ENCODE data around the gene PYDC1.
"Not testable (repeated sequence)": the region's sequence is repeated elsewhere in the genome, so short reads cannot be mapped to it uniquely, and the experiment has no call there.

PYDC1 gene

DNA sequence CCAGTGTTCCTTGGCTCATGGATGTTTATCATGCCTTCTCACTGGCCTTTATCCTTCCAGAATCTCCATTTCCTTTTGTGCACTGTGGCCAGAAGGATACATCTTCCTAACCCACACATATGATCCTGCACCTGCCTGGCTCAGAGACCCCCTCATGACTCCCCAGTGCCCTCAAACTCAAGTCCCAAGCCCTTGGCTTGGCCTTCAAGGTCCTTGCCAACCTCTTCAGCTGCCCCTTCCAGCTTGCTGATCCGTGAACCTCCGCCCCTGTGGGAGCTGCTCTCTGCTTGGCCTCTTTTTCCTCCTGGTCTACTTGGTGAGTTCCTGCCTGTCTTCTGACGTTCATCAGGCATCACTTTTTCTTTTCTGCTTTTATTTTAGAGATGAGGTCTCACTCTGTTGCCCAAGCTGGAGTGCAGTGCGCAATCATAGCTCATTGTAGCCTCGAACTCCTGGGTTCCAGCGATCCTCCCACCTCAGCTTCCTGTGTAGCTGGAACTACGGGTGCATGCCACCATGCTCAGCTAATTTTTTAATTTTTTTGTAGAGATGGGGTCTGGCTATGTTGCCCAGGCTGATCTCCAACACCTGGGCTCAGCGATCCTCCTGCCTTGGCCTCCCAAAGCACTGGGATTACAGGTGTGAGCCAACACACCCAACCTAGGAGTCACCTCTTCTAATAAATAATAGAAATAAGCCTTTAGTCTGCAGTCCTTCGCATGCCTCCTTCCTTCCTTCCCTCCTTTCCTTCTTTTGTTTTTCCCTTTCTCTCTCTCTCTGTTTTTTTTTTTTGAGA lies 11.9 kb downstream of the PYDC1 start:
- WGBS (ENCODE audit: insufficient coverage, insufficient read length): no CpG with 5 or more reads among the region's 9 CpGs
- no peaks in the 10 kb centered on the region for H3K36me3 ChIP-seq (ENCODE audit: control insufficient read depth, insufficient read depth, low read length)
- H3K27ac ChIP-seq (ENCODE audit: low read length): no peak overlapping the region
- H3K27me3 ChIP-seq (ENCODE audit: control insufficient read depth, insufficient read depth, low read length): no peaks in the 10 kb centered on the region
- no peak overlapping the region for H3K4me3 ChIP-seq (ENCODE audit: low read length)
- DNase-seq (ENCODE audit: low read depth, low spot score): no peak
- H3K4me1 ChIP-seq (ENCODE audit: control insufficient read depth, insufficient read depth, low read length): peaks cover 4% of the 10 kb centered on the region; the same call in 1 of the 2 replicates
- no peaks in the 10 kb centered on the region for H3K9me3 ChIP-seq (ENCODE audit: control insufficient read depth, insufficient read depth, low read length)

DNA sequence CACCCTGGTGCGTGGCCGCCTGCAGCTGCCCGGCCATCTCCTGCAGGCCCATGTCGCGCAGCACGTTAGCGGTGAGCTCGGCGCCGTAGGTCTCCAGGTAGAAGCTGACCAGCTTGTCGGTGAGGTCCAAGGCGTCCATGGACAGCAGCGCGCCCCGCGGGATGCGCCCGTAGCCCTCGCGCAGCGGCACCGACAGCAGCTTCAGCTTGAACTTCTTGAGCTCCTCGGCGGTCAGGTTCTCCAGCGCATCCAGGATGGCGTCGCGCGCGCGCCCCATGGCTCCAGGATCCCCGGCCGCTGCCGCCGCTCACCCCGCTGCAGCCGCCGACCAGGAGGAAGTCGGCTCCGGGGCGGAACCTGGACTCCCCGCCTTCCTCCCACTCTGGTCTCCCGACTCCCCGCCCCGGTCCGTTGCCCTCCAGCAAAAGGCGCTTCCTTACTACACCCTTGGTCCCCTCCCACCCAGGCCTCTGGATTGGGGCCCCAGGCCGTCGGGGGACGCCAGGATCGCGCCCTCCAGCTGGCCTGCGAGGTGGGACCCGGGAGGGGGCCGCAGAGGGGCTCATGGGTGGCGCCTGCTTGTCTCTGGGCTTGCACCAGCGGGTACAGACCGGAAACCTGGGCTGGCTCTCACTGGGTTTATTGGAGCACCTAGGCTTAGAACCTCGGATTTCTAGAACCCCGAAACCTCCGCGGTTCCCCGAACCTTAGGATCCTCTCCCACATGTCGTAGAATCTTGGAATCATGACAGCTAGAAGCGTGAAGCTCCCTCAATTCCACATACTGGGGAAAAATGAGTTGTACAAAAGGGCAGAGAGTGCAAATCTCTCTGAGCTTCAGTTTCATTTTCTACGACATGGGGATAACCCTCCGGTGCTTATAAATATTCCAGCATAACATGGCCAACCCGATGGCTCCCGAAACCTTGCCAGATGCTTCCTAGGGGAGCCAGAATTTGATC lies 14.2 kb downstream of the PYDC1 start, which contains the start of gene PYCARD:
Gene PYCARD, minus strand, starts transcription at position 347 of the 962 bp plus-strand sequence. Its CDS starts 70 bp downstream, at position 277.
- Histone ChIP-seq H3K4me3 (ENCODE audit: low read length) (peak within 1 kb of the TSS; percentile 50), H3K9me3 (ENCODE audit: control insufficient read depth, insufficient read depth, low read length) (no peaks in the 10 kb centered on the region), H3K27ac (ENCODE audit: low read length) (no peak within 1 kb of the TSS), H3K4me1 (ENCODE audit: control insufficient read depth, insufficient read depth, low read length) (peaks cover 4% of the 10 kb centered on the region; the same call in 1 of the 2 replicates), H3K27me3 (ENCODE audit: control insufficient read depth, insufficient read depth, low read length) (no peaks in the 10 kb centered on the region), H3K36me3 (ENCODE audit: control insufficient read depth, insufficient read depth, low read length) (no peaks in the 10 kb centered on the region)
- no peak for DNase-seq (ENCODE audit: low read depth, low spot score)
- WGBS (ENCODE audit: insufficient coverage, insufficient read length): no CpG with 5 or more reads among the region's 69 CpGs

DNA sequence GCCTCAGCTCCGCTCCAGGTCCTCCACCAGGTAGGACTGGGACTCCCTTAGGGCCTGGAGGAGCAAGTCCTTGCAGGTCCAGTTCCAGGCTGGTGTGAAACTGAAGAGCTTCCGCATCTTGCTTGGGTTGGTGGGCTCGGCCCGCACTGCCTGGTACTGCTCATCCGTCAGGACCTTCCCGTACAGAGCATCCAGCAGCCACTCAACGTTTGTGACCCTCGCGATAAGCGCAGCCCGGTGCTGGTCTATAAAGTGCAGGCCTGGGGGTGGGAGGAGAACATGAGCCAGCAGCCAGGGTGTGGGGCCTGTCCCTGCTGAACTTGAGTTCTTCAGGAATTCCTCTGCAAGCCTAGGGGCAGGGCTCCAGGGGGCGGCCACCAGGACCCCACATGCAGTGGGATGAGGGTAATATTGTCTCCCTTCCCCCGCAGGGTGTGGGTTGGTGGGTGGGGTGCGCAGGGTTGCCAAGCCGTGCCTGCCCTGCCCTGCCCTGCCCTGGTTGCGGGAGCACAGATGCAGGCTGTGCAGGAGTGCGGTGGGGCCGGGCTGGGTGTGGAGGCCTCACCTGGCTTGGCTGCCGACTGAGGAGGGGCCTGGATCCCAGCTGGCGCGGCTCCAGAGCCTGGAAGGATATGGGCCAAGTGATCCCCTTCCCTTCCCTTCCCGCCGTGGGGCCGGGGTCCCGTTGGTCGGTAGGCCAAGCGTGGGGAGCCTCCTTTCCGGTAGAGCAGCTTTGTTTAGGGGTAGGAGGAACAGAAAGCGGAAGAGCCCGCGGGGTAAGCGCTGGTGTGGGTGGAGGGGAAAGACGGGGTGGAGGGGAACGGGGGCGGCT lies 15.1 kb downstream of the PYDC1 start:
- Histone ChIP-seq H3K4me3 (ENCODE audit: low read length) (peak overlapping the region; percentile 50), H3K4me1 (ENCODE audit: control insufficient read depth, insufficient read depth, low read length) (peaks cover 4% of the 10 kb centered on the region; the same call in 1 of the 2 replicates), H3K36me3 (ENCODE audit: control insufficient read depth, insufficient read depth, low read length) (no peaks in the 10 kb centered on the region), H3K27ac (ENCODE audit: low read length) (no peak overlapping the region), H3K27me3 (ENCODE audit: control insufficient read depth, insufficient read depth, low read length) (no peaks in the 10 kb centered on the region), H3K9me3 (ENCODE audit: control insufficient read depth, insufficient read depth, low read length) (no peaks in the 10 kb centered on the region)
- DNase-seq (ENCODE audit: low read depth, low spot score): no peak
- WGBS (ENCODE audit: insufficient coverage, insufficient read length): no CpG with 5 or more reads among the region's 35 CpGs

DNA sequence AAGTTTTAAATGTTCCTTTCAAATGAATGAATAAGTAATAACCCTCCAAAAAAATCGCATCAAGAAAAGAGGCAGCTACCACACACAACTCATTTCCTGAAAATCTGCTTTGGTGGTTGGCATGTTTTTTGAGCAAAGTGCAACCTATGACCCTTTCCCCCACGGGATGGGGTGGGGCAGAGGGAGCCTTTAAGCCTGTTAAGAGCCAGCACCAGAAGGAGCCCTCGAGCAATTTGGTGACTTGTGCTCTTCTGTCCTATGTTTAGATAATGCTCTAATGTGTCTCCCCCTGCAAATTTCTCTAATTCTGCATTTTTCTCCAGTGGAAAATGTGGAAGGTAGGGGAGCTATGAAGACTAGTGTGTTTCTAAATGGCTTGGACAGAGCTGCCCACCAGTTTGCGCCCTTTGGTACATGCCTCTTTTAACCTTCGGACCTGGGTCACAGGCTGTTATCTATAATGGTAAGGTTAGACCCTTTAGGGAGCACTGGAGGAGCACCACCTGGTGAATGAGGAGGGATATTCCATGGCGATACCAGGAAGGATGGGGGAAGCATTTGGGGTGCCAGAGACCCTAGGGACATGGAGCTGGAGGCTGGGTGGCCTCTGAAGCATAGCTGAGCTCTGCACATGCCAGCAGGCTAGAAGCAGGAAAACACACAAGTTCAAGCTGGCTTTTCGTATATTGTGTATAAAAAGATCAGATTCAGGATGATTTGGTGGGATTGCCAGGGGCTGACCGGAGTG lies 15.9 kb downstream of the PYDC1 start:
- Histone ChIP-seq H3K27me3 (ENCODE audit: control insufficient read depth, insufficient read depth, low read length) (no peaks in the 10 kb centered on the region), H3K4me3 (ENCODE audit: low read length) (no peak overlapping the region; the same call in 1 of the 2 replicates), H3K36me3 (ENCODE audit: control insufficient read depth, insufficient read depth, low read length) (0 out of 2 replicates have a peak, but pooled peaks cover 5% of the 10 kb centered on the region), H3K4me1 (ENCODE audit: control insufficient read depth, insufficient read depth, low read length) (peaks cover 4% of the 10 kb centered on the region; the same call in 1 of the 2 replicates), H3K27ac (ENCODE audit: low read length) (no peak overlapping the region), H3K9me3 (ENCODE audit: control insufficient read depth, insufficient read depth, low read length) (no peaks in the 10 kb centered on the region)
- no peak for DNase-seq (ENCODE audit: low read depth, low spot score)
- no CpG with 5 or more reads among the region's 8 CpGs for WGBS (ENCODE audit: insufficient coverage, insufficient read length)

DNA sequence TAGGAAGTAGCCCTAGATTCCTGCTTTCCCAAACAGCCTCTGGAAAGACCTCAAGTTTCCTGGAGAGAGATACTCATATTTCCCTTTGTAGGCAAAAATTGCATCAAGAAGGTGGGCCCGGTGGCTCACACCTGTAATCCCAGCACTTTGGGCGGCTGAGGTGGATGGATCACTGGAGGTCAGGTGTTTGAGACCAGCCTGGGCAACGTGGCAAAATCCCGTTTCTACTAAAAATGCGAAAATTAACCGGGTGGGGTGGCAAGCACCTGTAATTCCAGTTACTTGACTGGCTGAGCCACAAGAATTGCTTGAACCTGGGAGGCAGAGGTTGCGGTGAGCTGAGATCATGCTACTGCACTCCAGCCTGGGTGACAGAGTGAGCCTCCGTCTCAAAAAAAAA lies 16.8 kb downstream of the PYDC1 start:
- not testable (repeated sequence) for H3K4me3 ChIP-seq (ENCODE audit: low read length); H3K9me3 ChIP-seq (ENCODE audit: control insufficient read depth, insufficient read depth, low read length); H3K27me3 ChIP-seq (ENCODE audit: control insufficient read depth, insufficient read depth, low read length); DNase-seq (ENCODE audit: low read depth, low spot score); H3K36me3 ChIP-seq (ENCODE audit: control insufficient read depth, insufficient read depth, low read length); H3K27ac ChIP-seq (ENCODE audit: low read length); H3K4me1 ChIP-seq (ENCODE audit: control insufficient read depth, insufficient read depth, low read length)
- WGBS (ENCODE audit: insufficient coverage, insufficient read length): no CpG with 5 or more reads among the region's 8 CpGs

DNA sequence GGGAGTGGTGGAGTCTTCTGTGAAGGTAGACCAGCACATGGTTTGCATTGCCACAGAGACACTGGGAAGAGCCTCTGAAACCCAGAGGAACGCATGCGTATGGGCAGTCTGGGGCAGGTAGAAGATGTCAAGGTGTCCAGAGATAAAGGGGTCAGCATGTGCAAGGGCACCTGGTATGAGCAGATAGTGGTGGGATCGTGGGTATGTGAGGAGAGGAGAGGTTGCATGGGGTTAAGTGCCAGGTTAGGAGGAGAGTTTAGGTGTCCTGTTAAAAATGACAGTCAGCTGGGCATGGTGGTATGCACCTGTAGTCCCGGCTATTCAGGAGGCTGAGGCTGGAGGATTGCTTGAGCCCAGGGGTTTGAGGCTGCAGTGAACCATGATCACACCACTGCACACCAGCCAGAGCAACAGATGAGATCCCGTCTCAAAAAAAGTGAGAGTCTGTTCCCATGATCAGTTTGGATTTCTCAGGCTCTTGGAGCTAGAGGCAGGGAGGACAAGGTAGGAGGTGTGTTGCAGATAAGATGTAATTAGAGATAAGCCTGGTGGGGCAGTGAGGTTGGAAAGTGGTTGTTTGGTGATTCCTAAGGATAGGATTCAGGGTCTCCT lies 17.4 kb downstream of the PYDC1 start:
- Histone ChIP-seq H3K27ac (ENCODE audit: low read length) (no peak overlapping the region), H3K4me3 (ENCODE audit: low read length) (no peak overlapping the region), H3K27me3 (ENCODE audit: control insufficient read depth, insufficient read depth, low read length) (no peaks in the 10 kb centered on the region), H3K4me1 (ENCODE audit: control insufficient read depth, insufficient read depth, low read length) (peaks cover 4% of the 10 kb centered on the region; the same call in 1 of the 2 replicates), H3K9me3 (ENCODE audit: control insufficient read depth, insufficient read depth, low read length) (no peaks in the 10 kb centered on the region), H3K36me3 (ENCODE audit: control insufficient read depth, insufficient read depth, low read length) (peaks cover 8% of the 10 kb centered on the region; the same call in 1 of the 2 replicates)
- DNase-seq (ENCODE audit: low read depth, low spot score): no peak
- WGBS (ENCODE audit: insufficient coverage, insufficient read length): no CpG with 5 or more reads among the region's 5 CpGs

DNA sequence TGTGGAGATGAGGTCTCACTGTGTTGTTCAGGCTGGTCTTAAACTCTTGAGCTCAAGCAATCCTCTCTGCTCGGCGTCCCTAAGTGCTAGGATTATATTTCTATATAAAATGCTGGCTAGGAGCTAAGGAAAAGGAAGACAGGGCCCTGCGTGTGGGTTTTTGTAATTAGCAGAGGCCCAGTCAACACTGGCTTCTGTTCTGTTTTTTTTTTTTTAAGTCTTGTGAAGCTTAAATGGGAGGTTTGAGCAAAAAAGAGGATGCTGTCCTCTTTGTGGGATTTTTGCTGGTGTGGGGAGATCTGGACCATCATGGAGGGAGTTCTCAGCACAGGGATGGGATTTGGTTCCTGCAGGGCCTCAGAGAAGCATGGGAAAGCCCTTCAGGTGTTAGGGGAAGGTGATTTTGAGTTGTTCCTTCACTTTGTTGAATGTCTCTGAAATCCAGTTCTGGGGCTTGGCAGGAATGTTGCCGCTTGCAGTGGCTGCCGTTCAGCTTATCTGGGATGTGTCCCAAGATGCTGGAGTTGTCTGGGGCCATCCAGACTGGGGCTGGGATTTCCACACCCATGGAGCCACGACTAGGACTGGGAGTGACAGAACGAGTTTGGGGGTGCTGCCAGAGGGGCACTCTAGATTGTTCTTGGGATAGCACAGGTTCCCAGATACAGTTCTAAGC lies 18.6 kb downstream of the PYDC1 start:
- no CpG with 5 or more reads among the region's 7 CpGs for WGBS (ENCODE audit: insufficient coverage, insufficient read length)
- H3K4me3 ChIP-seq (ENCODE audit: low read length): no peak overlapping the region
- H3K4me1 ChIP-seq (ENCODE audit: control insufficient read depth, insufficient read depth, low read length): peaks cover 4% of the 10 kb centered on the region; the same call in 1 of the 2 replicates
- peaks cover 15% of the 10 kb centered on the region for H3K36me3 ChIP-seq (ENCODE audit: control insufficient read depth, insufficient read depth, low read length)
- H3K9me3 ChIP-seq (ENCODE audit: control insufficient read depth, insufficient read depth, low read length): no peaks in the 10 kb centered on the region
- no peak for DNase-seq (ENCODE audit: low read depth, low spot score)
- no peak overlapping the region for H3K27ac ChIP-seq (ENCODE audit: low read length)
- no peaks in the 10 kb centered on the region for H3K27me3 ChIP-seq (ENCODE audit: control insufficient read depth, insufficient read depth, low read length)

DNA sequence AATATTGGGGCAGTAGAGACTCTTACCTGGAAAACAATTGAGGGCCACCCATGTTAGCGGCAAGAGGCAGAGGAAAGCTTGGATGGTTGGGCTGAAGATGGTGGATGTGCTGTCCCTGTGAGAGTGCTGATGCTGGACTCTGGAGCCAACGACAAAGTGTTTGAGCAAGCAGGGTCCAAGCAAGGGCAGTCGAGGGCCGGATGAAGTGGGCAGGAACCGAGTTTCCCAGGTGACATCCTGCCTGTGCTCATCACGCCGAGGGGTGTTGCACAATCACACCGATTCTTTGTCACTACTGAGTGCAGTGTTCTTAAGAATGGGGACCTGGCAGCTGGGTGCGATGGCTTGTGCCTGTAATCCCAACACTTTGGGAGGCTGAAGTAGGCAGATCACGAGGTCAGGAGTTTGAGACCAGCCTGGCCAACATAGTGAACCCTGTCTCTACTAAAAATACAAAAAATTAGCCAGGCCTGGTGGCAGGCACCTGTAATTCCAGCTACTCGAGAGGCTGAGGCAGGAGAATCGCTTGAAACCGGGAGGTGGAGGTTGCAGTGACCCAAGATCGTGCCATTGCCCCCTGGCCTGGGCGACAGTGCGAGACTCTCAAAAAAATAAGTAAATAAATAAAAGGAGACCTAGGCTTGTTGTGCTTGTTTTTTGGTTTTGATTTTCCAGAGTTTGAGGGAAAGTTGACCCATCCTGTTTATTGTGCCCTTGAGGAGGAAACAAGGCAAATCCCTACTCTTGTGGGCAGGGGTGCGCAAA lies 20.4 kb downstream of the PYDC1 start:
- Histone ChIP-seq H3K9me3 (ENCODE audit: control insufficient read depth, insufficient read depth, low read length) (no peaks in the 10 kb centered on the region), H3K27ac (ENCODE audit: low read length) (no peak overlapping the region), H3K36me3 (ENCODE audit: control insufficient read depth, insufficient read depth, low read length) (peaks cover 31% of the 10 kb centered on the region), H3K4me1 (ENCODE audit: control insufficient read depth, insufficient read depth, low read length) (peaks cover 2% of the 10 kb centered on the region; the same call in 1 of the 2 replicates), H3K27me3 (ENCODE audit: control insufficient read depth, insufficient read depth, low read length) (no peaks in the 10 kb centered on the region), H3K4me3 (ENCODE audit: low read length) (no peak overlapping the region)
- DNase-seq (ENCODE audit: low read depth, low spot score): no peak
- whole genome bisulfite sequencing (ENCODE audit: insufficient coverage, insufficient read length): no CpG with 5 or more reads among the region's 17 CpGs
